ENCODE data around the gene GFRA3.

DNA sequence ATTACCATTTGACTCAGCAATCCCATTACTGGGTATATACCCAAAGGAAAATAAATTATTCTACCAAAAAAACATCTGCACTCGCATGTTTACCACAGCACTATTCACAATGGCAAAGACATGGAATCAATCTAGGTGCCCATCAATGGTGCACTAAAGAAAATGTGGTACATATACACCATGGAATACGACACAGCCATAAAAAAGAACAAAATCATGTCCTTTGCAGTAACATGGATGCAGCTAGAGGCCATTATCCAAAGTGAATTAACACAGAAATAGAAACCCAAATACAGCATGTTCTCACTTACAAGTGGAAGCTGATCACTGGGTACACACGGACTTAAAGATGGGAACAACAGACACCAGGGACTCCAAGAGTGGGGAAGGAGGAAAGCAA is 63.4 kb downstream of the GFRA3 start:
- TF ChIP-seq CTCF (IDR thresholded peaks at IDR 0.05) (no peak), EZH2phosphoT487 (IDR thresholded peaks at IDR 0.05) (no peak), EZH2 (IDR thresholded peaks at IDR 0.05) (no peak)
